GM23338 (cell line): ENCODE data around the gene SLC9A3. TPM values are rescaled to one million over a fixed set of nuclear protein-coding genes. Genes with fewer than 3 reads are reported as not detected.
A peak's percentile ranks its signal among the peaks of the same experiment; 100 is the strongest.

ENCODE experiments used
- ATAC-seq: fragments of 200-7000 bp; cut with Tn5 transposase; 3 replicates; pipeline ENCODE4 v1.9.1; 2020
- DNase-seq: peaks from one replicate; pipeline ENCODE4 v3.0.0-alpha.2; 2015; ENCODE audit warnings: low spot score
- H2AFZ ChIP-seq: fragments of 200-600 bp; sonication (generic); 2 replicates; pipeline ENCODE4 v1.8.0; 2016; ENCODE audit warnings: antibody characterized with exemption, mild to moderate bottlenecking, moderate library complexity
- H3F3A ChIP-seq: fragments of 200-600 bp; sonication (generic); replicated peaks from 2 replicates; pipeline ENCODE4 v1.8.0; 2017; ENCODE audit warnings: antibody characterized with exemption, mixed run types, low read depth
- H3K27ac ChIP-seq: fragments of 200-600 bp; sonication (generic); 2 replicates; pipeline ENCODE4 v1.6.1; 2016; ENCODE audit warnings: low read depth
- H3K27me3 ChIP-seq: fragments of 200-600 bp; sonication (generic); 2 replicates; pipeline ENCODE4 v1.8.0; 2016; ENCODE audit warnings: mild to moderate bottlenecking, mixed run types, moderate library complexity; ENCODE audit not compliant: insufficient read depth
- H3K36me3 ChIP-seq: fragments of 200-600 bp; sonication (generic); 2 replicates; pipeline ENCODE4 v1.8.0; 2016; ENCODE audit warnings: mild to moderate bottlenecking; ENCODE audit not compliant: insufficient read depth
- H3K4me1 ChIP-seq: fragments of 200-600 bp; sonication (generic); 2 replicates; pipeline ENCODE4 v1.8.0; 2016; ENCODE audit warnings: mild to moderate bottlenecking, moderate library complexity; ENCODE audit not compliant: insufficient read depth
- H3K4me2 ChIP-seq: fragments of 200-600 bp; sonication (generic); 2 replicates; pipeline ENCODE4 v1.7.1; 2017; ENCODE audit warnings: mixed run types
- H3K4me3 ChIP-seq: fragments of 200-600 bp; sonication (generic); 2 replicates; pipeline ENCODE4 v1.6.1; 2016; ENCODE audit warnings: mixed run types
- H3K79me2 ChIP-seq: fragments of 200-600 bp; sonication (generic); replicated peaks from 2 replicates; pipeline ENCODE4 v1.8.0; 2017; ENCODE audit warnings: mild to moderate bottlenecking; ENCODE audit not compliant: insufficient read depth
- H3K9me2 ChIP-seq: fragments of 200-600 bp; sonication (generic); 2 replicates; pipeline ENCODE4 v1.8.0; 2017; ENCODE audit not compliant: insufficient read depth
- H4K20me1 ChIP-seq: fragments of 200-600 bp; sonication (generic); replicated peaks from 2 replicates; pipeline ENCODE4 v1.8.0; 2017; ENCODE audit warnings: mild to moderate bottlenecking; ENCODE audit not compliant: insufficient read depth
- H3K27ac Mint-ChIP-seq: 2 replicates; pipeline ENCODE4 v1.8.0; 2020; ENCODE audit warnings: inconsistent platforms, mild to moderate bottlenecking, moderate library complexity, mixed read lengths
- H3K27me3 Mint-ChIP-seq: 3 replicates; pipeline ENCODE4 v1.8.0; 2022; ENCODE audit warnings: low read depth, mild to moderate bottlenecking, moderate library complexity, mixed read lengths, inconsistent platforms; ENCODE audit not compliant: insufficient read depth, poor library complexity
- H3K36me3 Mint-ChIP-seq: 3 replicates; pipeline ENCODE4 v1.8.0; 2021; ENCODE audit warnings: low read depth, mild to moderate bottlenecking, inconsistent platforms, moderate library complexity, mixed read lengths
- H3K4me1 Mint-ChIP-seq: 3 replicates; pipeline ENCODE4 v1.8.0; 2020; ENCODE audit warnings: mild to moderate bottlenecking, inconsistent platforms, mixed read lengths
- H3K4me3 Mint-ChIP-seq: 3 replicates; pipeline ENCODE4 v1.8.0; 2021; ENCODE audit warnings: moderate library complexity, mild to moderate bottlenecking, inconsistent platforms, mixed read lengths
- H3K9me3 Mint-ChIP-seq: 3 replicates; pipeline ENCODE4 v1.8.0; 2020; ENCODE audit warnings: moderate library complexity, mild to moderate bottlenecking, inconsistent platforms, mixed read lengths
- CREB1 ChIP-seq: fragments of 250-450 bp; sonication (Bioruptor Pico); IDR thresholded peaks from 2 replicates; pipeline ENCODE4 v1.5.0; 2020; ENCODE audit warnings: low read depth, mild to moderate bottlenecking, moderate library complexity
- CTCF ChIP-seq, 2 experiments: fragments of 200-600 bp in 1 of 2; sonication (generic) in 1 of 2; conservative IDR thresholded peaks; 2 replicates each; pipeline versions ENCODE4 v1.5.1 to v1.6.1; 2016 to 2017; ENCODE audit warnings: antibody characterized with exemption in 2 of 2, low read depth in 2 of 2, mild to moderate bottlenecking in 2 of 2, moderate library complexity in 1 of 2
- ETS1 ChIP-seq: IDR thresholded peaks from 2 replicates; pipeline ENCODE4 v1.6.1; 2016; ENCODE audit warnings: antibody characterized with exemption
- JUNB ChIP-seq: IDR thresholded peaks from one replicate; pipeline ENCODE4 v1.6.1; 2016; ENCODE audit warnings: antibody characterized with exemption; ENCODE audit not compliant: unreplicated experiment
- NANOG ChIP-seq: IDR thresholded peaks from 2 replicates; pipeline ENCODE4 v1.6.1; 2016; ENCODE audit warnings: antibody characterized with exemption, borderline replicate concordance
- REST ChIP-seq: IDR thresholded peaks from one replicate; pipeline ENCODE4 v1.6.1; 2018; ENCODE audit warnings: antibody characterized with exemption; ENCODE audit not compliant: unreplicated experiment
- STAT1 ChIP-seq: IDR thresholded peaks from one replicate; pipeline ENCODE4 v1.6.1; 2016; ENCODE audit warnings: antibody characterized with exemption; ENCODE audit not compliant: unreplicated experiment
- ZNF331 ChIP-seq: fragments of 250-450 bp; sonication (Bioruptor Pico); IDR thresholded peaks from 2 replicates; pipeline ENCODE4 v1.5.0; 2020; ENCODE audit warnings: low read depth, mild to moderate bottlenecking, moderate library complexity
- polyA plus RNA-seq: library from polyadenylated mRNA; unstranded; fragments of >200 nt; fragmentation: Nextera tagmentation; extraction: Ambion mirVana; gene quantifications from 2 replicates; pipeline ENCODE4 v1.2.1, GENCODE V29; 2016
- total RNA-seq: library from RNA; depleted of rRNA; stranded (reverse); fragments of >200 nt; shearing (Covaris generic); gene quantifications from 2 replicates; pipeline ENCODE4 v1.2.3, GENCODE V29; 2014

SLC9A3 gene
- total and polyA plus RNA-seq, 2 experiments from 2014 or later: 0.39 to 3.1 TPM

GRCh38 chr5:531101-531748 lies 7.0 kb upstream of the SLC9A3 start:
- Mint-ChIP-seq H3K4me3 (no peak overlapping the region), H3K27ac (no peak overlapping the region), H3K36me3 (no peaks in the 10 kb centered on the region), H3K9me3 (no peaks in the 10 kb centered on the region), H3K4me1 (peaks cover 11% of the 10 kb centered on the region), H3K27me3 (peaks cover 47% of the 10 kb centered on the region)
- no peak overlapping the region for H3K27ac ChIP-seq
- no peaks in the 10 kb centered on the region for H3K79me2 ChIP-seq
- H3K9me2 ChIP-seq: no peaks in the 10 kb centered on the region
- no peak overlapping the region for H3K4me2 ChIP-seq
- no peak overlapping the region for H2AFZ ChIP-seq
- H3F3A ChIP-seq: 0 out of 2 replicates have a peak, but pooled peaks cover 2% of the 10 kb centered on the region
- TF ChIP-seq JUNB (no peak), STAT1 (no peak), REST (no peak), ETS1 (no peak), NANOG (no peak), ZNF331 (no peak), CTCF (conservative IDR thresholded peaks at IDR 0.05; ENCODE audit: low read depth in 2 of 2) (no peak), CREB1 (CRISPR knock-in tag) (no peak)
- ATAC-seq (peak; percentile 6; the same call in 1 of the 3 replicates), DNase-seq (no peak)
- no peak overlapping the region for H3K4me3 ChIP-seq
- no peaks in the 10 kb centered on the region for H3K4me1 ChIP-seq
- peaks cover 36% of the 10 kb centered on the region for H3K27me3 ChIP-seq
- H4K20me1 ChIP-seq: no peaks in the 10 kb centered on the region
- H3K36me3 ChIP-seq: no peaks in the 10 kb centered on the region
